ENCODE data around the gene TBC1D2B.

TBC1D2B gene

DNA sequence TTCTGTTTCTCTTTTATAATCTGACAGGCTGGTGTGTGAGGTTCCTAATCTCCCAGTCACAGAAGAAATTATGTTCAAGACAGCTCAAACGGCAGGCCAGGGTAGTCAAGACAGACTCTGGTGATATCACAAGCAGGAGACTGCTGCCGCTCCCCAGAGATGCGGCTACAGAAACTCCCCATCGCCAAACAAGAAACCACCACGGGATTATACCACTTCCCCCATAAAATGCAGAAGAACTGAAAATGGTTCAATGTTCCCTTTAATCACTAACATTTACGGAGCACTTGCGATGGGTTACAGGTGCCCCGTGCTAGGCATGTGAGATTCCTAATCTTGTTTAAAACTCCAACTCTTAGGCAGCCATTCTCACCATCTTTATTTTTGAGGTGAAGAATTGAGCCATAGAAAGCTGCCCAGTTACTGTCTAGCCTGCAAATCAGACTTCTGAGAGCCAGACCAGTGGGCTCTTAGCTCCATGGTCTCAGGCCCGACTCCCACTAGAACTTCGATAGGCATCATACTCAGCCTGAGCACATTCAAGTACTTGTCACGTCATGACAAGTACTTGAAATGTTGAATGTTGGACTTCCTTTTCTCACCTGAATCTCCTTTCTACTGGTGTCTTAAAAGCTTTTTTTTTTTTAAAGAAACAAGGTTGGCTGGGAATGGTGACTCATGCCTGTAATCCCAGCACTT lies 58.4 kb downstream of the TBC1D2B start:
- DNase-seq (ENCODE audit: low read depth, low spot score): no peak

DNA sequence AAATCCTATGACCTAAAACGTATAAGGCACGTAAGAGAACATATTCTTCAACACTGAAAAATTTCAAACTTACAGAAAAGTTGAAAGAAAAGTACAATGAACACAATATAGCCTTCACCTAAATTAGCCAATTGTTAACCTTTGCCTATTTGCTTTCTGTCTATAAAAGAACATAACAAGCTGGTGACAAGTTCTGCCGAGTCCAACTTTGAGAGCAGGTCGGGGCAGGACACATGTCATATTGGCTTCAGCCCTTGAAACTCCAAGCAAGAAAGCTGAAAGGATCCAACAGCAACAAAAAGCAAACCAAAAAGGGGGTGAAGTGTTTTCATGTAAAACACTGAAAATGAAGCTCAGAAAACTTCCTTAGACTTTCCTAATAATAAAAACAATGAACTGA lies 59.1 kb downstream of the TBC1D2B start:
- TF ChIP-seq, protein P1, sequence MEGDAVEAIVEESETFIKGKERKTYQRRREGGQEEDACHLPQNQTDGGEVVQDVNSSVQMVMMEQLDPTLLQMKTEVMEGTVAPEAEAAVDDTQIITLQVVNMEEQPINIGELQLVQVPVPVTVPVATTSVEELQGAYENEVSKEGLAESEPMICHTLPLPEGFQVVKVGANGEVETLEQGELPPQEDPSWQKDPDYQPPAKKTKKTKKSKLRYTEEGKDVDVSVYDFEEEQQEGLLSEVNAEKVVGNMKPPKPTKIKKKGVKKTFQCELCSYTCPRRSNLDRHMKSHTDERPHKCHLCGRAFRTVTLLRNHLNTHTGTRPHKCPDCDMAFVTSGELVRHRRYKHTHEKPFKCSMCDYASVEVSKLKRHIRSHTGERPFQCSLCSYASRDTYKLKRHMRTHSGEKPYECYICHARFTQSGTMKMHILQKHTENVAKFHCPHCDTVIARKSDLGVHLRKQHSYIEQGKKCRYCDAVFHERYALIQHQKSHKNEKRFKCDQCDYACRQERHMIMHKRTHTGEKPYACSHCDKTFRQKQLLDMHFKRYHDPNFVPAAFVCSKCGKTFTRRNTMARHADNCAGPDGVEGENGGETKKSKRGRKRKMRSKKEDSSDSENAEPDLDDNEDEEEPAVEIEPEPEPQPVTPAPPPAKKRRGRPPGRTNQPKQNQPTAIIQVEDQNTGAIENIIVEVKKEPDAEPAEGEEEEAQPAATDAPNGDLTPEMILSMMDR (IDR thresholded peaks at IDR 0.05; ENCODE audit: low read depth, low read length): no peak
- H3K4me3 ChIP-seq (ENCODE audit: low read depth, low read length): no peak overlapping the region
- DNase-seq (ENCODE audit: low read depth, low spot score): no peak
- in situ Hi-C loops (cut with HindIII; ENCODE audit: low sequenced_read_pairs): no loop called here

More for the DNA sequence above, 58.4 kb downstream of the TBC1D2B start:
- in situ Hi-C loops (cut with HindIII; ENCODE audit: low sequenced_read_pairs): no loop called here
- TF ChIP-seq, protein P1 (IDR thresholded peaks at IDR 0.05; ENCODE audit: low read depth, low read length): no peak
- H3K4me3 ChIP-seq (ENCODE audit: low read depth, low read length): no peak overlapping the region

DNA sequence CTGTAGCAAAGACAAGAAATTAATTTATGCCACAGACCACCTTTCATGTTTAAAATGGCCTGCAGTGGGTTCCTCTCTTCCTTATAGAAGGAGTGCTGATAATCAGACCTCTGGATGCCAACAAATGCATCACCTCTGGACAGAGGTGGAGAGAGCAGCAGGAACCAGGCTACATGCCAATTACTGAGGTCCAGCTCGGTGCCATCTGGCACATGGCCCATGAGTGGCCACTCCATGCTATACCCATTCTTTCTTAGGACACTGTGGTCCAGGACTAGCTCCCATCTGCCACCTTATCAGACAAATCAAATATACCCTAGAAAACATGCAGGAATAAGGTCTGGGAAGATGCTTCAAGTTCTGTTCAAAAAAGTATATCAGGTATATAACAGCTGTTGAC lies 60.7 kb downstream of the TBC1D2B start:
- in situ Hi-C loops (cut with HindIII; ENCODE audit: low sequenced_read_pairs): no loop called here
- no peak for DNase-seq (ENCODE audit: low read depth, low spot score)
- TF ChIP-seq, protein P1 (IDR thresholded peaks at IDR 0.05; ENCODE audit: low read depth, low read length): no peak
- H3K4me3 ChIP-seq (ENCODE audit: low read depth, low read length): no peak overlapping the region

DNA sequence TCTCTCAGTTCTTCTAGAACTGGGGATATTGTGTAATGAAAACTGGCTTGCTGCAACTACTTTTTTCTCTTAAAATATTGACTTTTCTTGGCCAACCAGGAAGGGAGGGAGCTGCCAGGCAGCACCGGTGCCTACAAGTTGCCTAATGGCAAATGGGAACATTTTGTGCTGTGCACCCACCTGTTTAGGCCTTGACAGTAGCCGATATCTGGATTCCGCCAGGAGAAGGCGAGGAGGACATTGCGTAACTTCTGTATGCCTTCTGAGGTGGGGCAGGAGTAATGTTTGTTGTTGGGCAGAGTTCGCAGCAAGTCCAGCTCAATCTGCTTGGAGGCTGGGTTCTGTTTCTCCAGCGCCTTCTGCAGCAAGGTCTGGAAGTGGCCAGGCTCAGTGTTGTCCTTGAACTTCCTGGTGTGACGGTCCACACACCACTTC lies 64.9 kb downstream of the TBC1D2B start:
- no peak overlapping the region for H3K4me3 ChIP-seq (ENCODE audit: low read depth, low read length)
- in situ Hi-C loops (cut with HindIII; ENCODE audit: low sequenced_read_pairs): no loop called here
- TF ChIP-seq, protein P1 (IDR thresholded peaks at IDR 0.05; ENCODE audit: low read depth, low read length): no peak
- no peak for DNase-seq (ENCODE audit: low read depth, low spot score)

DNA sequence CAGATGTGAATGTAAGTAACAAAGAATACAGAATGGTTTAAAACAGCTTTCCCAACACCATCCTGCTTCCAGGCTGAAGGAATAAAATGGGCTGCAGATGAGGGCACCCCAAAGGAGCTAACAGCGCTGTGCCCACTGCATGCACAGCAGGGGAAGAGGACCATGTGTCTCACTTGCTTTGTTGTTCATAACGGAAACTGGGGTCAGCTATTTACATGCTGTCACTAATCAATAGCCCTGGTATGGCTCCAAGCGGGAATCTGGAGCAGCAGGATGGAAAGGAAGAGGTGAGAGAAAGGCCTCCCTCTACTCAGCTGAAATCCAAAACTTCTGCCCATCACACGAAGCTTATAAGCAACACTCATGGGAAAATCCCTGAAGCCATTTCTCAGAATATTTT lies 67.4 kb downstream of the TBC1D2B start:
- H3K4me3 ChIP-seq (ENCODE audit: low read depth, low read length): no peak overlapping the region
- DNase-seq (ENCODE audit: low read depth, low spot score): no peak
- in situ Hi-C loops (cut with HindIII; ENCODE audit: low sequenced_read_pairs): no loop called here
- TF ChIP-seq, protein P1 (IDR thresholded peaks at IDR 0.05; ENCODE audit: low read depth, low read length): no peak

DNA sequence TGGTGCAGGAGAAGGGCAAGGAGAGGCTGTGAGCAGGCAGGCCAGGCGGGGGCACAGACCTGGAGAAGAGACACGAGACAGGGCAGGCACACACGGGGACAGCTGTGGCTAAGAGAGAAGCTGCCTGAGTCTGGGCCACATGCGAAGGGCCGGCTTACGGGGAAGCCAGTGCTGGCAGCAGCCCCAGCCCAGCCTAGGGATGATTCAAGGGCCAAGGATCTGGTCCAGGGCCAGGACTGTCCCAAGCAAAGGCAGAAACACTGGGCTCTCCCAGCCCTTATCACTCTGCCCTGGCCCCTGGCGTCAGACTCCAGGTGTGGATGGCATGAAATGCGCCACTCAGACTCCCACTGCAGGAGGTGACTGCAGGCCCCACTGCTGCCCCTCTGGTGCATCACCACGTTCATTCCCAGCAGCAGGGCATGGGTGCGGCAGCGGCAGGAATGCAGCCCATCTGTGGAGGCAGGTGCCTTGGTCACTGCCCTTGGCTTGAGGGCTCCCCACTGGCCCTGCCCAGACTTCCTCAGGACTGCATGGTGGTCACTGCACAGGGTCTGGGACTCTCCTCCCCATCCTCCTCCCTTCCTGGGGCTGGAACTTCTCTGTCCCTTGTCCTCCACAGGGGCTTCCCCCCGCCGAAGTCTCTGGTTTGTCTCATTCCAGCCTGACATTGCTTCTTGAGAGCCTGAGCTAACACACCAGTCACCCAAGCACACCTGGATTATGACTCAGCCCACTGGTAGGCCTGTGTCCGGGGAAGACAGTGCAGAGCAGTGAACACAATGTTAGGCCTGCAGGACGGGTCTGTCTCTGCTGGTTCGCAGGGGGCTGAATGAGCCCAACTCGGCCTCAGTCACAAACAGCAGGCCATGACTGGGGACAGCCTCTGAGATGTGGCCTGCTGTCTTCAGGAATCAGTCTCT lies 69.3 kb downstream of the TBC1D2B start:
- TF ChIP-seq, protein P1 (IDR thresholded peaks at IDR 0.05; ENCODE audit: low read depth, low read length): no peak
- no peak overlapping the region for H3K4me3 ChIP-seq (ENCODE audit: low read depth, low read length)
- DNase-seq (ENCODE audit: low read depth, low spot score): peak; percentile 77
- in situ Hi-C loops (cut with HindIII; ENCODE audit: low sequenced_read_pairs): no loop called here
